Measurements from ENCODE around the gene CIPC.

Gene CIPC

DNA sequence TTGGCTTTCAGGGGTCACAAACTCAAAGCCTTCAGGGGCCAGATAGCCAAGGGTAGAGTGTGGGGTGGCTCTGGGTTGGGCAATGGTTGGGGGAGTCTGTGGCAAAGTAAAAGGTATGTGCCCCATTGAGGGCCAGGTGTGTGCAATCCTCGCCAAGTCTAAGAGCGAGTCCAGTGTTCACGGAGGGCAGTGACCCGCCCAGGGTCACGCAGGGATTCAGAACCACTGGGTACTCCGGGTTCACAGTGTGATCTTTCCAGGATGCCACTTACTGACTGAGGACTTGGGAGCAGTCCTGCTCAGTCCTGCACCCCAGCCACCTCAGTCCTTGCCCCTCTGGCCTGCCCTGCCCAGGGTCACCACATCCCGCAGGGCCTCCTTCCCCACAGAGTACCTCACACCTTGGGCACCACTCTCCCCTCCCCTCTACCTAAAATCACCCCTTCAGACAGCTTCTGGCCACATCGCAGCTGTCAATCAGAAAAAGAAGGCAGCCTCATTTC, 27.8 kb downstream of the CIPC start:
- no peak for DNase-seq
- no peak for ATAC-seq

DNA sequence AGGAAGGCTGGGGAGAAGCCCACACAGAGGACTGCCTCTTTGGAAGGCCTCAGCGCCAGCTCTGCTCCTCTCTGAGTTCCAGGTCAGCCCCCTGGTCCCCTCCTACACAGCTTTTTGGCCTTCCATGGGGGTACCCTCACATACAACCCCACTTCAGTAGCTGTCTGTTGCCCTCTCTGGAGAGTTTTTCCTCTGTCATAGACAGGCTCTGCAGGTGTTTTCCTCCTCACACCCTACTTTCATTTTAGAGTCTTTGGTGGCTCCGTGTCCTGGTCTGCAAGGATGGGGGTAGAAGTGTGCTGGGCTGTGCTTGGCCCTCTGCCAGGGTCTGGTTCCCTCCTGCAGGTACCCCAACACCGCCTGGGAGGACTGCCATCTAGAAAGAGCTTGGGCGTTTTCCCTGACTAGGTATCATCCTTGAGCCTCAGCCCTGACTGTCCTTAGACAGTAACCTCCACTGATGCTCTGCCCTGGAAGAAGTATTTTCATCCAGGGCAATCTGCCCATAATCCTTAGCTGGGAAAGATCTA, 28.5 kb downstream of the CIPC start:
- ATAC-seq (no peak), DNase-seq (no peak)

DNA sequence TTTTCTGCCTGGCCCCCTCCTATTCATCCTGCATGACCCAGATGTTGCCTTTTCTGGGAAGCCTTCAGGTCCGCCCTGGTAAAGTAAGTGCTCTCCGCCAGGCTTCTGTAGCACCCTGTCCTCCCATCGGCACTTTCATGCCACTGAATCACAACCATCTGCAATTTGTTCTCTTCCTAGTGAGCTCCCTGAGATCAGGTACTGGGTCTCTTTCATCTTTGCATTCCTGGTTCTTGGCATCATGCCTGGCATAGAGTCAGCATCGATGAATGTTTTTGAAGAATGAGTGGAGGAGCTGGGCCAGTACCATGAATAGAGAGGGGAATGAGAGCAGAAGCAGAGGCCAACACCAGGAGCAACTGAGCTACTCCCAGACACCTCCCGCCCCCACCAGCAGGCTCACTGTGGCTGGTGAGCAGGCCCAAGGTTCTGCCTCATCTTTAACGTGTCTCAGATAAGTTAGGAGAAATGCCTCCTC, 30.4 kb downstream of the CIPC start:
- ATAC-seq: no peak
- DNase-seq: no peak

DNA sequence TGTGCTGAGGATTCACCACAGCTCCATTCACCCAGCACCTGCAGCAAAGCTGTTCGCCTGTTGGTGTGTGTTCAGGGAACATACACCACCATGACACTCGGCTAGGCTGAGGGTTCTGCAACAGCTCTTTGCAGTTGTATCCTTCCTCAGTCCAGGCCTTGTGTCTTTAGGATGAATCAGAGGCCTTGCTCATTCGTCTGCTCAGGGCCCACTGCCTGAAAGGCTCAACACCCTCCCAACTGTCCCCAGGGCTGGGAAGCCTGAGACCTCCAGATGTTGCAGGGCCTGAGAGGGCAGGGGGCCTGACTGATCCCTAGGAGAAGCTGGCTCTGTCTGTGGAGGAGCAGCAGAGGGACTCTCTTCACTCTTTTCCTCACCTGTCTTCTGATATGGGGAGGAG, 32.3 kb downstream of the CIPC start:
- no peak for ATAC-seq
- no peak for DNase-seq

DNA sequence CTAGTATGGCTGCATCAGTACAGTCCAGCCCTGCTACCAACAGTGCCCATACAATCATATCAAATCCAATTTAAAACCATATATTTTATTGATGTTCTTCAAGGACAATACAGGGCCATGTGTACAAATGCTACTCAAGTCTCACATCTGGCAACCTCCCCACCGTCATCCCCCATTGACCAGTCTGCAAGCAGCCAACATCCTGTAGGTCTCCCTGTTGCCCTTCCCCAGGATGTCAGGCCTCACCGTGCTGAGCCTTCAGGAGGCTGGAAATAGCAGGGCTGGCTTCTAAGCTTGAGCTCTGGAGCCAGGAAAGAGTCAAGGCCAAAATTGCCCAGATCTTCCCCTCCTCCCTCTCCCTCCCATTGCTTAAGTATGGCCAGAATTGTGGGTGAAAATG, 33.1 kb downstream of the CIPC start:
- ATAC-seq: no peak
- DNase-seq: no peak

DNA sequence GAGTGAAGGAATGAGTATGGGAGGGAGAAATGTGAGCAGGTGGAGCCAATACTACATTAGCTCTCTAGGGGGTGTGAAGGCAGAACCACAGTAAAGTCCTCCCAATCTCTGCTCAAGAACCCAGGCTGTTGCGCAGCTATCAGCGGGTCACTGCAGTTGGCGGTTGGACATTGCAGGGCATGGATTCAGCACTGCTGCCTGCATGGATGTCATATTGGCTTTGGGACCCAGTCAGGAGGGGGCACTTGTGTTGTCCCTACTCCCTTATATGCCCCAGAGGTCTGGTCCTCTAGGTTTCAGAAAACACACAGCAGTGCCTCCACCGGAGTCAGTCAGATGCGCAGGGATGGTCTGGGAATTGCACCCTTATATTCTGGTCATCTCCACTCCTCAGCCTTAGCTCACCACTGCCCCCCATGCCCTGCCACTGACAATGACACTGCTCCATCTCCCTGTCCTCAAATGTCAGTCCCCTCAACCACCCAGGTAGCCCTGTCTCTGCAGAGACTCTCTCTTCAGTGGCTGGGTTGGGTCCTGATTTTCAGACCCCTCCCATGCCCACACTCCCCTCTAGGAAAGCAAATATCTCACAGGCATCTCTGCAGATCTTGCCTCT, 33.9 kb downstream of the CIPC start:
- ATAC-seq (no peak), DNase-seq (no peak)

DNA sequence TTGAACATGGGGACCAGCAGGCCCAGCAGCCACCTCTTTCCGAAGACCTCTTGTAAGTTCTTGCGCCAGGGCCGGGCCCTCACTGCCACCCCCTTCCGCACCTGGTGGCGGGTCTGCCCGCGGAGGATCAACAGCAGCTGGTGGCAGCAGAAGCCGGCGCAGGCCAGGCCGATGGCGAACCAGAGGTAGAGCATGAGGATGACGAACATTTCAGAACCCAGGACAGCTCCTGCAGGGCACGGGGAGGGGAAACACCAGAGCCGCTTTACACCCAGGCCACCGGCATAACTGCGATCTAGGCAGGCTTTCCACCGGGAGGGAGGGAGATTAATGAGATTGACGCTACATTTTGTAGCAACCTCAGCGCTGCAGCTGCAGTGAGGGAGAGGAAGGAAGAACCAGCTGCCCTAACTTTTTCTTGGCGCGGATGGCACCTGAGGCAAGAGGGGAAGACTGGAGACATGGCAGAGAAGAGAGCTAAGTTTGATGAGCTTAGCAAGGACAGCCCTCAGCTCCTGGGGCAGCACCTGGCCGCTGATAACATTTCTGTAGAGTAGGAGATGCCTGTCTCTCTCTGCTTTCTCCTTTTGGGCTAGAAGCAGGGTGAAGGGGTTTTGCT, 35.8 kb downstream of the CIPC start:
- peak; percentile 60 for ATAC-seq
- peak; percentile 69 for DNase-seq

DNA sequence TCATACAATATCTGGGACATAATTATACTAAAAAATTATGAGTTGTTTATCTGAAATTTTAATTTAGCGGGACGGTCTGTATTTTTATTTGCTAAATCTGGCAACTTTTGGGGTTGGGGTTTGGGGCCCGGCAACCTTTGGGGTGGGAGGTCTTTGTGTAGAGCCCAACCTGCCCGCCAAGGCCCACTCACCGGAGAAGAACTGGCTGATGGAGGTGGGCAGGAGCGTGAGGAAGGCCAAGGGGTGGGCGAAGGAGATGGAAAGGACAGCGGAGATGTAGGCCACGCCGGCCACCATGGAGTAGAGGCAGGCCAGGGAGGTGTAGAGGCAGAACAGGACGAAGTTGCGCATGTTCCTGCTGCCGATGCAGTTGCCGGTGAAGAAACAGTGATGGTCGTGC, 41.0 kb downstream of the CIPC start:
- no peak for ATAC-seq
- DNase-seq: no peak

DNA sequence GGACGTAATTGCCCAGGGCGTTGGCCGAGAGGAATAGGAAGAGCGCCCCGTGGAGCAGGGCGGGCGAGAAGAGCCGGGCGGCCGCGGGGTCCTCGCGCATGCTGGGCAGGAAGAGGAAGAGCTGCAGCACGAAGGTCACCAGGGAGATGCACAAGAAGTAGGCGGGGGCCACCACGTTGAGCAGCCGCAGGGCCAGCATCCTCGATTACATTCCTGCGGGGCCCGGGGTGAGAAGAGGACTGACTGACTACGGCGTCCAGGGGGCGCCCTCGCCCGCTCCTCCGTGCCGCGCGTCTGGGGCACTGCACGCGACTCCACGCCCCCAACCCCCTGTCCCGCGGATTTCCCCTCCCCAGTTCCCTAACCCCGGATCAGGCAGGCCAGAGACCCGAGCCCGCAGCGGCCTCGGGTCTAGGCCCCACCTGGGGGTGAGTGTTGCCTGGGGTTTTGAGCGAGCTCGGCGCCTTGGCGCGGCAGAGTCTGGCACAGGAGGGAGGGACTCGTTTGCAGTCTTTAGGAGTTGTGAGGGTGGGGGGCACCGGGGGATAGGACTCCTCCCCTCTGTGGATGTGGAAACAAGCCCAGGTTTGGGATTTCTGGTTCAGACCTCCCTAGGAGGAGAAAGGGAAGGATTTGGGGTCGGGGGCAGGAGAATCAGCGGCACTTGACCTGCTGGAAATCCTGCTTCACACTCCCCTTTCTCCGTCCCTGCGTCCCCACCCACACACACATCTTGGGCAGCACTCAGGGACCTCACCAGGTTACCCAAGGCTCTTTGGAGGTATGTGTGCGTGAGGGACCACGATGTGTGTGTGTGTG, 41.7 kb downstream of the CIPC start:
- ATAC-seq (peak; percentile 74), DNase-seq (peak; percentile 72)

DNA sequence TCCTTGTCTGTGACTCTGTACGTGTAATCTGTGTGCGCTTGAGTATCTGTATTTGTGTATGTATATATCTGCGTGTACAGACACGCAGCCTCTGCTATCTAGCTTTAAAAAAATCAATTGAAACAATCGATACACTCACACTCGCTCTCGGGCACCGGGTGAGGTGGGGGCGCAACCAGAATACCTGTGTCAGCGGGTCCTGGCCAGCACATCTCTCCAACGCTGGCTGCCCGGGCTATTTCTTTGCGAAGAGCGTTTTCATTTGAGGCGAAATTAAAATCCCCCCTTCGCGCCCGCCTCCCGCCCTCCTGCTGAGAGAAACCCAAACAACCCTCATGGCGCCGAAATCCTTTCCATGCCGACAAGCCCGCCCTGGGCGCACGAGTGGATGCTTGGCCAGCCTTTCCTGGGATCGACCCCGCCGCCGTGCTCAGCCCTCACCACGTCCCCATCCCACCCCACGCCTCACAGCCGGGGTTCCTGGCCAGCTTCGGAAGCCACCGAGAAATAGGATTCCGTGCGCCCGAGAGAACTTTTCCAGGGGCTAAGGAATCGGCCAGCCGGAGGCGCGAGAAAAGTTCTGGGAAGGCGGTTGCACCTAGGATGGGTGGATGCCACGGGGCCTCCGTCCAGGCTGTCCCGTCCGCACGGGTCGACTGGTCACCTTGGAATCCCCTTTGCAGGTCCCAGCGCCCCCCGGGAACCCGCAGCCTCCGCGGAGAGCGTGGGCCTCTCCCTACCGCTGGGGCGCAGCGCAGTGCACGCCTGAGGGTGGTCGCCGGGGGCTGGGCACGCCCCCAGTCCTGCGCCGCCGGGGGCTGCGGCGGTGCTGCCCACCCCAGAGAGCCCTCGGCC, 42.5 kb downstream of the CIPC start:
- ATAC-seq (no peak), DNase-seq (no peak)

DNA sequence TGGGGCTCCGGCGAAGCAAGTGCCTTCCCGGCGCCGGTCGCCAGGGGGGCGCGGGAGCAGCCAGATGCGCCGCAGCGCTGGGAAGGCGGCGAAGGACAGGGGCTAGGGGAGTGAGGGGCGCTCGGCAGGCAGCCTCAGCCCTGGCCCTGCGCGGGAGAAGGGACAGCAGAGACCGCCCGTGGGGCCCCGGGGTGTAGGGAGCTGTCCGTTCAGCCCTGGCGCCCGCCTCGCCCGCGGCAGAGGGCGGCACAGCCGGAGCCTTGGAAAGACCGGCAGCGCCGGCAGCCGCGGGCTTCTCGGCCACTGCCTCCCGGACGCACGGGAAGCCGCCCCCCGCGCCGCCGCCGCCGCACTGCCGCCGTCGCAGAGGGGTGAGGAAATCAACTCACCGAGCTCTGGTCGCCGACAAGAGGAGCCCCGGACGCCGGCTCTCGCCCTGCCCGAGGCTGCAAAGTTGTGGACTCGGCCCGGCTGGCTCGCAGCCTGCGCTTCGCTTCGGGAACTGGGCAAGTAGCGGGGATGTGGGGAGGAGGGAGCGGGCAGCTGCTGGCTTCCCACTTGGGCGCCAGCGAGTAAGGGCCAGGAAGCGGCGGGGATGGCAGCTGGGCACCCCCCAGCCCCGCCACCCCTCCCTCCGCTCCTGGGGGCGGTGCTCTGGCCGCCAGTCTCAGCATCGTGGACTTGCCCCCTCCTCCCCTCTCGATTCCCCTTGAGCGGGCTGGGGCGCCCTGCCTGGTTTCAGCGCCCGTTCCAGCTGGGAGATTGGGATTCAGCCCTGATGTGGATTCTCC, 43.4 kb downstream of the CIPC start, which contains the start of gene ZDHHC22:
Gene ZDHHC22 (minus strand): TSS at position 578 of the 791 bp plus-strand sequence. CDS start 2,053 bp downstream, outside the sequence.
- ATAC-seq: peak; percentile 48
- DNase-seq: peak; percentile 33

DNA sequence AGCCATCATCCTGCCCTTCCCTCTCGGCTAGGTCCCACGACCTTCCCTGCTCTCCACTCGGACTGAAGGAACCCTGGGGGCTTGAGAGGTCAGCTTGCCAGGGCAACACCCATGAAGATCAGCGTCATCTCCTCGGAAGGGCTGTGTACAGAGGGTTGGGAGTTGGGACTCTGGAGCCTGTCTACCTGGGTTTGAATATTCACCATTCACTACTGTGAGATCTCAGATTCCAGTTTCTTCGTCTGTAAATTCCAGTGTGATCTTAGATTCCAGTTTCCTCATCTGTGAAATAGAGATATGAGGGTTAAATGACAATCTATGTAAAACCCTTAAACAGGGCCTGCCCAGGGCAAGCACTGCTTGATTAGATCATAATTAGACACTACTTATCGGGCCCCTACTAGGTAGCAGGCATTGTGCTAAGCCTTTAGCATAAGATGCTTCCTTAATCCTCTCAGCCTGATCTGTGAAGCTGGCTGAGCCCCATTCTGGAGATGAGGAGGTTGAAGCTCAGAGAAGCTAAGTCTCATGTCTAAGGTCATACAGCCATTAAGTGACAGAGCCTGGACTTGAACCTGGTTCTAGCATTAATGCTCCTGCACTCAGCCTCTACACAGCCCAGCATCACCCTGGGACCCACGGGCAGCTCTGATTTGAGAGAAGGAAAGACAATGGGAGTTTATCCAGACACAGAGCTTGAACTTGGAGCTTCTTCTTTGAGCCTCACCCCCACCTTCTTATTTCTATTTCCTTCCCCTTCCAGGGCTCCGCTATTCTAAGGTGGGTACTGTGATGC, 44.1 kb downstream of the CIPC start:
- no peak for DNase-seq
- ATAC-seq: no peak

DNA sequence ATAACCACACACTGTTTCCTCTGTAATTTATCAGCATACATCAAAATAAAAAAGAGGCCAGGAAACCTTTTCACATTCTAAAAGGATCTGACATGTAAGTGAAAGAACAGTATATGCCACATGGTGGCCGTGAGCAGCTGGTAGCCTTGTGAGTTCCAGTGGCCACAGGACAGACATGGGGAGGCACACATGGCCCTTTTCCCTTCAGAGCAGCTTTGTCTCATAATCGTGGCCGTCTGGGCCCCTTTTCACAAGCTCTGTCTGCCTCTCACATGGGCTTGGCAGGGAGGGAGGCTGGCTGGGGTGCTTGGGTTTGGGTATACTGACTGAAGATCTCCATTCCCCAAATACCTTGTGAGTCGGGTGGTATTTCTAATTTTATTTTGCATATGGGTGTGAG, 45.0 kb downstream of the CIPC start:
- DNase-seq (no peak), ATAC-seq (no peak)

DNA sequence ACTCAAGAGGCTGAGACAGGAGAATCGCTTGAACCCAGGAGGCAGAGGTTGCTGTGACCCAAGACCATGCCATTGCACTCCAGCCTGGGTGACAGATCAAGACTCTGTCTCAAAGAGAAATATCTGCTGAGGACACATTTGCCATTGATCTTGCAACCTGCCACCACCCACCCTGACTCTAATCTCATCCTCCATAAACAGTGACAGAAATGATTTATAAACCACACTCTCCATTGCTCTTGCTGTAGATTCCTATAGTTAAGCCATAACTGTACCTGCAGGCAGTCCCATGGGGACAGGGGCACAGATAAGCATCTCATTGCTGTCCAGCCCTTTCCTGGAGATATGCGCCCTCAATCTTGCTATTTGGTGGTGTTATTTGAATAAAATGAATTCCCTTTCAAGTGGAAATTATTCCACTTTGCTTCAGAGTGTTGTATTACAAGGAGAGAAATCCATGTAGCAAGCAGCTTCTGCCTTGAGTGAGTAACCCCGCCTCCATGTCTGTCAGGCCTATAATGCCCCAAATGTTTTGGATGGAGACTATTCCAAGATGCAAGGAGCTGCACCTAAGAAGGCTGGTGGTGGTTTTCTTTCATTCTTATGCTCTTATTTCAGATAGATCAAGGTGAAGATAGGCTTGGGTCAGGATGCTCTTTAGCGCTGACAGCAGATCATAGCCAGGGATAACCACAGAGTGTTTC, 46.5 kb downstream of the CIPC start:
- ATAC-seq (no peak), DNase-seq (no peak)

DNA sequence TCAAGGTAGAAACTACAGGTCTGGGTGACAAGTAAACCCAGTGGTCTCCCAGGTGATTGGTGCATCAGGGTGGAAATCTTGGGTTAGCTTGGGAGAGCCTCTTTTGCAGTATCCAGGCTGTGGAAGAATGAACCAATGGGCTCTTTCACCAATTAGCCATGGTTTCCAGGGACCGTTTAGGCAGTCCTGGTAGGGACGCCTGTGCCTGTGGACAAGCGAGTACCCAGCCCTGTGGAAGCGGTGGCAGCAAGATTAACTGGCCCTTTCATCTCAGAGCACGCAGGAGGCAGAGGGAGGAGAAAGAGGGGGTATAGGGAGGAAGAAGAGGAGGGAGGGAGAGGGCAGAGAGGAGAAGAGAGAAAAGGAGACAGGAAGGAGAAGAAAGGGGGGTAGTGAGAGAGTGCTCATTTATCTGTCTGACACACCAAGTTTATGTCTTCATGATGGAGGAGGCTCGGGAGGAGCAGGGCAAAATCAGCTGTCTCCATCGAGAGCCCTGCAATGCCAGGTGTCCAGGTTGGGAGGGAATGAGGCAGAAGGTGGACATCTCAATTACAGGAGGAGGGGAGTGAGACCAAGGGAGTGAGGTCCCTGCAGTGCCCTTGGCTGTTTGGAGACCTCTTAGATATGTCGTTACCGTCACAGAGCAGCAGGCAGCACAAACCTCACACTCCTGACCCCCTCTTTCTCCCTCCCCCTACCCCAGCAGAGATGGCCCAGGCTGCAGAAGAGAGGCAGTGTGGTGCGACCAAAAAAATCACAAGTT, 48.1 kb downstream of the CIPC start:
- ATAC-seq: no peak
- DNase-seq: no peak

DNA sequence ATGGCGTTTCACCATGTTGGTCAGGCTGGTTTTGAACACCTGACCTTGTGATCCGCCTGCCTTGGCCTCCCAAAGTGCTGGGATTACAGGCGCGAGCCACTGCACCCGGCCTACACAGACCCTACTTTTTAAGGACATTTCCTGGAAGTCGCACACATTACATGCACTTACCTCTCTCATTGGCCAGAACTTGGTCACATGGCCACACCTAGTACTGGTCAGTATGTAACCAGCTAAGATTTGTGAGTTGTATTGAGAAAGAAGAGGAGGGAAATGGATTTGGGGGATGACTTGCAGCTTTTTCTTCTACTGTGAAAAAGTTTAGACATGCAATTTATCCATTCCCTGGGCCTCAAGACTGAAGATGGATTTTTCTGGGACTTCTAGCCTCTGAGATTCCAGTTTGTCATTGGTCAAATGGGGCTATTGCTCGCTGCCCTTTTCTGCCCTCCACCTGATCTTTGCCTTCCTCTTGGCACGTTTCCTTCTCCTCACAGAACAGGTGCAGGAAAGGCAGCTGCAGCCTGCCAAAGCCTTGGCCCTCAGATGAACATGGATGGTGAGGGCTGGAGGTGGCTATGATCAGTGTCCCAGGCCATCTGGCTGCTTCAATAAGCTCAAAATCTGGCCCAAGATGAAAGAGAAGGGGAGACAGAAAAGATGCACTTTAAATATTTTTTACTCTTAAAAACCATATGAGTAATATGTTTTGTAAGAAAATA, 50.6 kb downstream of the CIPC start:
- DNase-seq: no peak
- no peak for ATAC-seq

DNA sequence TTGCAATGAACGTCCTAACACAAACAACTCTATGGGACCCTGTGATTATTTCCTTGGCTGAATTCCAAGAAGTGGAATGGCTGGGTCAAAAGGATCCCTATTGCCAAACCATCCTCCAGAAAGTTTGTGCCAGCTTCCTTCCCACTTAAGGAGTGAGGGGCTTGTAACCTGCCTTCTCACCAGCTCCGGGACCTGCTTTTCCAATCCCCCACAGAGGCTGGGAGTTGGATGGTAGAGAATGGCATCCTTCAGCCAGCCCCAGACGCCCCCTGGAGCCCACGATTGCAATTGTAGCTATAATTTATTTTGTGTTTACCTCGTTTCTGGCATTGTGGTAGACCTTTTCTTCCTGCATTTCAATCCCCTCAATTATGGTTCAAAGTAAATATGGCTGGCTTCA, 53.2 kb downstream of the CIPC start:
- ATAC-seq (no peak), DNase-seq (peak; percentile 27)

Measured in stimulated activated naive CD8-positive, alpha-beta T cell treated with anti-CD3 and anti-CD28 coated beads, Interleukin-15, Interleukin-2, amounts not matched to agents 100 U/mL and 50 U/mL, for 24 hours (primary cell).